HCT116 (cell line): Measurements from ENCODE around the gene FGFRL1. TPM values are rescaled to one million over a fixed set of nuclear protein-coding genes. Genes with fewer than 3 reads are reported as not detected.

Source experiments
- ATAC-seq: fragments of 200-7000 bp; cut with Tn5 transposase; 2 replicates; pipeline ENCODE4 v1.9.1; 2020; ENCODE audit warnings: mild to moderate bottlenecking, moderate library complexity
- BruUV-seq: library from RNA; stranded (reverse); fragments of 400-500 nt; replicated peaks from 2 replicates; lab custom pipeline; 2021; lab: Mats Ljungman, UMichigan
- CTCF ChIA-PET: fragments of 300-600 bp; sonication (Branson Sonifier 250); formaldehyde crosslinking; loops from one replicate; lab custom pipeline; 2021; ENCODE audit warnings: antibody characterized with exemption; lab: Charles Lee
- POLR2A ChIA-PET: fragments of 300-600, 350-600 bp; sonication (Branson Sonifier 250); formaldehyde crosslinking; loops from one replicate; lab custom pipeline; 2021; ENCODE audit warnings: antibody characterized with exemption; lab: Charles Lee
- RAD21 ChIA-PET, 2 experiments: fragments of 300-600 bp; sonication (Branson Sonifier 250); formaldehyde crosslinking; loops; one replicate each; lab custom pipeline; 2023; ENCODE audit warnings: low total read pairs in 2 of 2; ENCODE audit not compliant: uncharacterized antibody in 2 of 2, unreplicated experiment in 2 of 2, low non-redundant PET in 1 of 2; lab: Charles Lee
- DNase-seq: peaks from one replicate; pipeline ENCODE4 v3.0.0-alpha.2; 2010; ENCODE audit warnings: low read depth, low spot score
- H2AFZ ChIP-seq: fragments of 200-600 bp; shearing (Covaris generic), sonication (generic); 2 replicates; pipeline ENCODE4 v1.6.1; 2017; ENCODE audit warnings: low read depth, mixed run types, mixed read lengths, antibody characterized with exemption, low read length; ENCODE audit not compliant: poor library complexity, severe bottlenecking
- H3K27ac ChIP-seq: 2 replicates; pipeline ENCODE4 v1.5.1; 2012; ENCODE audit warnings: low read depth, low read length
- H3K27me3 ChIP-seq: fragments of 200-600 bp; sonication (generic); 2 replicates; pipeline ENCODE4 v1.6.1; 2016; ENCODE audit warnings: mixed run types, low read length, mixed read lengths; ENCODE audit not compliant: insufficient read depth
- H3K36me3 ChIP-seq, 2 experiments: fragments of 200-500 bp in 1 of 2; fragments of 200-600 bp in 1 of 2; sonication (Bioruptor generic) in 1 of 2; sonication (generic) in 1 of 2; 2 replicates each; pipeline versions ENCODE4 v1.5.1 to v1.6.1; 2014 to 2016; ENCODE audit warnings: low read length in 2 of 2, inconsistent platforms in 1 of 2, mixed read lengths in 1 of 2, mixed run types in 1 of 2; ENCODE audit not compliant: insufficient read depth in 2 of 2, control insufficient read depth in 1 of 2
- H3K4me1 ChIP-seq, 2 experiments: fragments of 200-600 bp in 1 of 2; sonication (generic) in 1 of 2; 2 replicates each; pipeline versions ENCODE4 v1.5.1 to v1.6.1; 2012 to 2017; ENCODE audit warnings: low read length in 2 of 2, inconsistent platforms in 1 of 2, mild to moderate bottlenecking in 1 of 2, mixed read lengths in 1 of 2, mixed run types in 1 of 2, moderate library complexity in 1 of 2; ENCODE audit not compliant: insufficient read depth in 2 of 2, control insufficient read depth in 1 of 2
- H3K4me2 ChIP-seq: fragments of 200-600 bp; sonication (generic); 2 replicates; pipeline ENCODE4 v1.6.1; 2017; ENCODE audit warnings: mixed run types, low read length, mixed read lengths
- H3K4me3 ChIP-seq, 2 experiments: fragments of 200-600 bp in 1 of 2; sonication (generic) in 1 of 2; replicated peaks in 1 of 2; 2 replicates each; pipeline ENCODE4 v1.5.1; 2011 to 2016; ENCODE audit warnings: low read length in 2 of 2, control low read depth in 1 of 2, low read depth in 1 of 2, mild to moderate bottlenecking in 1 of 2, mixed read lengths in 1 of 2, mixed run types in 1 of 2
- H3K79me2 ChIP-seq: fragments of 200-600 bp; sonication (generic); 2 replicates; pipeline ENCODE4 v1.6.1; 2017; ENCODE audit warnings: mild to moderate bottlenecking, mixed run types, low read length, moderate library complexity, mixed read lengths; ENCODE audit not compliant: insufficient read depth
- H3K9ac ChIP-seq: fragments of 200-600 bp; sonication (generic); 2 replicates; pipeline ENCODE4 v1.6.1; 2016; ENCODE audit warnings: low read length, mixed read lengths
- H3K9me2 ChIP-seq: fragments of 200-600 bp; sonication (generic), shearing (Covaris generic); 2 replicates; pipeline ENCODE4 v1.6.1; 2017; ENCODE audit warnings: mixed run types, mild to moderate bottlenecking, moderate library complexity; ENCODE audit not compliant: insufficient read depth
- H3K9me3 ChIP-seq, 2 experiments: fragments of 200-500 bp in 1 of 2; fragments of 200-600 bp in 1 of 2; sonication (Bioruptor generic) in 1 of 2; sonication (generic) in 1 of 2; 2 replicates each; pipeline ENCODE4 v1.6.1; 2014 to 2017; ENCODE audit warnings: low read length in 2 of 2, mixed read lengths in 2 of 2, inconsistent platforms in 1 of 2, low read depth in 1 of 2, mild to moderate bottlenecking in 1 of 2, mixed run types in 1 of 2, moderate library complexity in 1 of 2; ENCODE audit not compliant: control insufficient read depth in 1 of 2, insufficient read depth in 1 of 2
- H4K20me1 ChIP-seq: fragments of 200-600 bp; sonication (generic), shearing (Covaris generic); 2 replicates; pipeline ENCODE4 v1.6.1; 2017; ENCODE audit warnings: mixed run types, mild to moderate bottlenecking, moderate library complexity; ENCODE audit not compliant: insufficient read depth
- ATF3 ChIP-seq: IDR thresholded peaks from 2 replicates; pipeline ENCODE4 v1.6.1; 2012
- CEBPB ChIP-seq: IDR thresholded peaks from 2 replicates; pipeline ENCODE4 v1.6.1; 2012; ENCODE audit warnings: low read depth
- EZH2phosphoT487 ChIP-seq: fragments of 200-600 bp; IDR thresholded peaks from 2 replicates; pipeline ENCODE4 v1.6.1; 2018; ENCODE audit warnings: antibody characterized with exemption, borderline replicate concordance
- POLR2A ChIP-seq: IDR thresholded peaks from 2 replicates; pipeline ENCODE4 v1.7.0; 2011; ENCODE audit warnings: borderline replicate concordance; ENCODE audit not compliant: insufficient read depth, insufficient read length; ENCODE audit errors: extremely low read depth
- POLR2AphosphoS5 ChIP-seq: IDR thresholded peaks from 2 replicates; pipeline ENCODE4 v1.6.1; 2011; ENCODE audit warnings: mild to moderate bottlenecking, low read depth, low read length, moderate library complexity
- RAD21 ChIP-seq: IDR thresholded peaks from 2 replicates; pipeline ENCODE4 v1.6.1; 2012; ENCODE audit warnings: low read depth, mild to moderate bottlenecking
- SIN3A ChIP-seq: IDR thresholded peaks from 2 replicates; pipeline ENCODE4 v1.6.1; 2012; ENCODE audit warnings: low read depth
- ZNF274 ChIP-seq: fragments of 200-500 bp; sonication (Bioruptor generic); IDR thresholded peaks from 2 replicates; pipeline ENCODE4 v1.6.1; 2014; ENCODE audit warnings: mild to moderate bottlenecking, low read depth, low read length, inconsistent platforms
- intact Hi-C: fragments of 100-400 bp; cut with micrococcal nuclease; formaldehyde crosslinking; loops from 2 replicates; pipeline ENCODE4 v1.10.0; 2022
- total RNA-seq: library from RNA; stranded (reverse); gene quantifications from one replicate; pipeline ENCODE4 v1.2.1, GENCODE V29; 2021; ENCODE audit not compliant: unreplicated experiment

The FGFRL1 gene
- total RNA-seq, 1 experiment from 2014 or later: 91.1 TPM

GRCh38 chr4:970854-971520 is 40.4 kb upstream of the FGFRL1 start:
- DNase-seq (no peak), ATAC-seq (no peak)
- 0 out of 2 replicates have a peak overlapping the region, but pooled peaks have one; percentile 92 for H3K4me2 ChIP-seq
- H2AFZ ChIP-seq: no peak overlapping the region
- intact Hi-C loops: no loop called here
- peaks cover 9 to 19% of the 10 kb centered on the region in 2 experiments; a peak in 3 of 4 replicates for H3K4me1 ChIP-seq
- TSS peak; percentile 34 for BruUV-seq
- ChIA-PET RAD21 (no interaction called here), CTCF (no interaction called here), POLR2A (no interaction called here)
- H3K9me3 ChIP-seq: no peaks in the 10 kb centered on the region
- no peak overlapping the region for H3K27ac ChIP-seq
- H3K4me3 ChIP-seq: no peak overlapping the region
- no peaks in the 10 kb centered on the region for H4K20me1 ChIP-seq
- no peak for TF ChIP-seq POLR2AphosphoS5
- no peak for TF ChIP-seq EZH2phosphoT487
- no peak for TF ChIP-seq RAD21
- TF ChIP-seq ZNF274: no peak
- TF ChIP-seq CEBPB: no peak
- TF ChIP-seq ATF3: no peak
- no peak for TF ChIP-seq SIN3A
- no peak for TF ChIP-seq POLR2A
- H3K9me2 ChIP-seq: no peaks in the 10 kb centered on the region
- H3K9ac ChIP-seq: no peak overlapping the region
- H3K27me3 ChIP-seq: no peaks in the 10 kb centered on the region
- H3K36me3 ChIP-seq: no peaks in the 10 kb centered on the region
- no peaks in the 10 kb centered on the region for H3K79me2 ChIP-seq
